Measurements from ENCODE around the gene DRD4.
"Not testable (repeated sequence)": the region's sequence is repeated elsewhere in the genome, so short reads cannot be mapped to it uniquely, and the experiment has no call there.

The DRD4 gene

DNA sequence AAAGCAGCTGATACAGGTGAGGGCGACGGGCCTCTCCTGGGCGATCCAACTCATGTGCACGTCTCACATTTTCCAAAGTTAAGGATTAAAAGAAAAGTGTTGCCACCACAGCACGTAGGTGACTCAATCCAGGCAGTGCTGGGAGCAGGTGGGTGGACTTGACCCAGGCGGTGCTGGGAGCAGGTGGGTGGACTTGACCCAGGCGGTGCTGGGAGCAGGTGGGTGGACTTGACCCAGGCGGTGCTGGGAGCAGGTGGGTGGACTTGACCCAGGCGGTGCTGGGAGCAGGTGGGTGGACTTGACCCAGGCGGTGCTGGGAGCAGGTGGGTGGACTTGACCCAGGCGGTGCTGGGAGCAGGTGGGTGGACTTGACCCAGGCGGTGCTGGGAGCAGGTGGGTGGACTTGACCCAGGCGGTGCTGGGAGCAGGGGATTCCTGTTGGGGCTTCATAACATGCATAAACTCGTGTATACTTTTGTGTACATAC is 10.6 kb downstream of the DRD4 start:
- DNase-seq, result not testable (repeated sequence)

DNA sequence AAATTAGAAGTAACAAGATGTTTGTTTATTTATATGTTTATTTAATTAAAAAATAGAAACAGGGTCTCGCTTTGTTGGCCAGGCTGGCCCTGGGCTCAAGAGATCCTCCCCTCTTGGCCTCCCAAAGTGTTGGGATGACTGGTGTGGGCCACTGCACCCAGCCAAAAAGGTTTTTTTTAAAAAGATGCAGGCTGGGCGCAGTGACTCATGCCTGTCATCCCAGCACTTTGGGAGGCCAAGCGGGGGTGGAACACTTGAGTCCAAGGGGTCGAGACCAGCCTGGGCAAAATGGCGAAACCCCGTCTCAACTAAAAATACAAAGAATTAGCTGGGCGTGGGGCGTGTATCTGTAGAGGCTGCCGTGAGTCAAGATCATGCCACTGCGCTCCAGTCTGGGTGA is 13.4 kb downstream of the DRD4 start:
- no peak for DNase-seq

DNA sequence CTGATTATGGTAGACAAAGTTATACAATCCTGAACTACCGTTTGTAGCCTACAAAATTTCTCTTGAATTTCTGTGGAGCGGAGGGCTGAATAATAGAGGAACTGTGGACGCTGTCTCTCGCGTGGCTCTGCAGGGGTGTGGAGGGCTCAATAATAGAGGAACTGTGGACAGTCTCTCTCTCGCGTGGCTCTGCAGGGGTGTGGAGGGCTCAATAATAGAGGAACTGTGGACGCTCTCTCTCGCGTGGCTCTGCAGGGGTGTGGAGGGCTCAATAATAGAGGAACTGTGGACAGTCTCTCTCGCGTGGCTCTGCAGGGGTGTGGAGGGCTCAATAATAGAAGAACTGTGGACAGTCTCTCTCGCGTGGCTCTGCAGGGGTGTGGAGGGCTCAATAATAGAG is 16.1 kb downstream of the DRD4 start:
- not testable (repeated sequence) for DNase-seq

DNA sequence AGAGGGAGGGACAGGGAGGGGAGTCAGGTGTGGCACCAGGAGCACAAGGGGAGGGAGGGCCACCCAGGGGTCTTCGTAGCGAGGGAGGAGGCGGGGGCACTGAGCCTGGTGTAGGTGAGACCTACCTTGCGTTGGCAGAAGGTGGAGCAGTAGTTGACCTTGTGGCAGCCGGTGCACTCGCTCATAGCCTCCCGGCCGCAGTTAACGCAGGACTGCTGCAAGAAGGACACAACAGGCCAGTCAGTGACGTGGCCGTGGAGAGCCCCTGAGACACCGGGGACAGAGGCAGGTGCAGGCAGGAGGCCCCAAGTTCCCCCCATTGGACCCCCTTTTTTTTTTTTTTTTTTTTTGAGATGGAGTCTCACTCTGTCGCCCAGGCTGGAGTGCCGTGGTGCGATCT is 16.8 kb downstream of the DRD4 start:
- no peak for DNase-seq

DNA sequence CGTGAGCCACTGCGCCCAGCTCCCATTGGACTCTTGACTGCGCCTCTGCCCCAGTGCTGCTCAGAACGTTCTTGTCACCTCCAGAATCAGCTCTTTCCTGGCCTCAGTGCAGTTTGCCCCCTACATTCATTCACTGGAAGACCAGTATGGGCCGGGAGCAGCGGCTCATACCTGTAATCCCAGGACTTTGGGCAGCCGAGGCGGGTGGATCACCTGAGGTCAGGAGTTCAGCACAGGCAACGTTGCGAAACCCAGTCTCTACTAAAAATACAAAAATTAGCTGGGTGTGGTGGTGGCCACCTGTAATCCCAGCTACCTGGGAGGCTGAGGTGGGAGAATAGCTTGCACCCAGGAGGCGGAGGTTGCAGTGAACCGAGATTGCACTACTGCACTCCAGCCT is 17.4 kb downstream of the DRD4 start:
- not testable (repeated sequence) for DNase-seq

DNA sequence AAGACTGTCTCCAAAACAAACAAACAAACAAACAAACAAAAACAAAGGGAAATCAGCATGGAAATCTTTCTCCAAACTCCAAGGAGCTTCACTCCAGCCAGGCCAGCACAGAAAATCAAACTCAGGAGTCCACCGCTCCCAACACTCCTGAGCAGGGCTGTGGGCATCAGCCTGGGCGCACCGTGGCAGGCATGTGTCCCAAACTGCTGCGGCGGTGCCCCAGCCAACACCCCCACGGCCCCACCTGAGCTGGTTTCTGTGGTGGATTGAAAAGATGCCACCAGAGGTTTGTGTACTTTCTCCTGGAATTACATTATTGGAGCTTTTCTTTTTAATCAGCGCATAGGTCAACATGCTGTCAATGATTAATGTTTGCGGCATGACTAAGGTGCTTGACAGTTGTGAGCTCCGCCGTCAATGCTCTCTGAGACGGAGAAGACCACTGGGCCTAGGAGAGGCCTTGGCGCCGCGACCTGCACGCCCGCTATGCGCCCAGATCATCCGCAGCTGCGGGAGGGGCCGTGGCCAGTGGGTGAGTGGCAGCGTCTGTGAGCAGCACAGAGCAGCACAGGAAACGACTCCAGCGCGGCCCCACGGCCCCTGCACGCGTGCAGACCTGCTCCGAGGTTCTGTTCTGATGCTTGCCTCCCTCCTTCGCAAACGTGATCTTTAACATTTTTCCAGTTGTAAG is 18.1 kb downstream of the DRD4 start:
- DNase-seq, result no peak

DNA sequence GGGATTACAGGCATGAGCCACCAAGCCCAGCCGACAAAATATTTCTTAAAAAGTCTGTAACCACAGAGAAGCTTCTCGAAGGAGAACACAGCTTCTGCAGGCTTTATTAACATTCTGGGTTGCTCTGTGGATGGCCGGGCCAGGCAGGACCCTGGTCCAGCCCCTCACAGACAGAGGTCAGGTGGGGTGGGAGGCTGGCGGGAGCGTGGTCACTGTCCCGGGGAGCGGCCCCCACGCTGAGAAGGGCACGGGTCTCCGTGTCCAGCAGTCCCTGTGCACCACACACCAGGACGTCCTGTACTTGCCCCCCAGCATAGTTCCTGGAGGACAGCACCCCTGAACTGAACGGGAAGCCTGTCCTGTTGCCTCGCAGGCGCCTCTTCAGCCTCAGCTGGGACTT is 19.4 kb downstream of the DRD4 start:
- no peak for DNase-seq

DNA sequence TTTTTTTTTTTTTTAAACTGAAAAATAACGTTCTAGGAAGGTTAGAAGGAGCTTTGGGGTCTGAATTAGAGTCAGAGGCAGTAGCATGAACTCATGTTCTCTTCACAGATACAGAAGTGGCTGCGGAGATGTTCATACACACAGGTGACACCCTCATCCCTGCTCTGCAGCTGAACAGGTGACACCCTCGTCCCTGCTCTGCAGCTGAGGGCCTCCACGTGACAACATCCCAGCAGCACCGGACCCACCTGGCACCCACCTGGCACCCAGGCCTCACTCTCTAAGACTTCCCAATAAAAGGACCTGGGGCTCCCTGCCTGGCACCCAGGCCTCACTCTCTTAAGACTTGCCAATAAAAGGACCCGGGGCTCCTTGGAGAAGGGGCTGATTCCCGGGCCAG is 19.8 kb downstream of the DRD4 start:
- DNase-seq, result no peak

DNA sequence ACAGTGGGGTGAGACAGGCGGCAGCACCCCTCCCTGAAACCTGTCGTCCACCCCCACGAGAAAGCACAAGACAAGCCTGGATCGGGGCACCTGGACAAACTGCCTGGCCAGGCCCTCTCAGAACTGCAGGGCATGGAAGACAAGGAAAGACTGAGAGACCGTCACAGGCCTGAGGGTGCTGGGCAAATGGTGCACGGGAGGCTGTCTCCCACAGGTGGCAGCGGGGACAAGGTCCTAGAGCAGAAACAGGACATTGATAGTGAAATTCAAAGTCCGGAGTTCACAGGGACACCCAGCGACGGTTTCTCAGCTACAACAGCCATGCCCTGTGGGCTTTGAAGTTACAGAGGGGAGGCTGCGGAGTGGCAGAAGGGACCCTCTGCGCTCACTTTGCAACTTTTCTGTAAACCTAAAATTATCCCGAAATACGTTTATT is 20.6 kb downstream of the DRD4 start:
- DNase-seq, result no peak

DNA sequence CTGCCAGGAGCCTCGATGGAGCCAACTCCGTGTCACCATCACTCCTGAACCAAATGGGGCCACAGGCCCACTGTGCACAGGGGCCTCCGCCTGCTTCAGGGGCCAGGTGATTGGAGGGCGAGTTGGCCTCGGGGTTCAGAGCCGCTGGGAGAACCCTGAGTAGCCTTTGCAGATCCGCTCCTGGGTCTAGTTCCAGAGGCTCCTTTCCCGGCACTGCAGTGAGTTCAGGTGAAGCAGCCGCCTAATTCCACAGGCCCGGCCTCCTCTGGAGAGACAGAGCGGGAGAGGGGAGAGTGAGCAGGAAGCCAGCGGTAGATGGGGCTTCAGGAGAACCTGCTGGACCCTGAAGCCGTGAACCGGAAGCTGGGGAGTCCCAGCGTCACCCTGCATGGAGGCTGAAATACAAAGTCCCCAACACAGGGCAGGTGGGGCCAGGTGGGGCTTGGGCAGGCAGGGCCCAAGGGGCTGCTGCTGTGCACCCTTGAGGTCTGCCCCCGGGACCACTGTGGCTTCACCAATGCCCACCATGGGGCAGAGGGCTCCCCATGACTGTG is 22.5 kb downstream of the DRD4 start:
- no peak for DNase-seq

DNA sequence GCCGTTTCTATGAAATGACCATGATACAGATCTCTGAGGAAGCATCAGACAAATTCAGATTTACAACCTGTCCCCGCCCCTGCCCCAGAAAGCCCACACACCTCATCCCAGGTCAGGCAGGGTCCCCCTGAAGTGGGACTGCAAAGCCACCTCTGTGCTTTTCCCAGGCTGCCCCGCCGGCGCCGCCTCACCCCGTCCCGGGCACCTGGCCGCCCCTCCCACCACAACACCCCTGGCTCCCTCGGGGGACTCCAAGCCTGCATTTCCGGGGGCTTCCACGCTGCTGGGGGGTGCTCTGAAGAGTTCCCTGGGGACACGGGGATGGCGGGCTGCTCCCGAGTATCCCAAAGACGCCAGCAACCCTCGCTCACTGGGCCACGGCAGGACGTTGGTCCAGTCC is 23.2 kb downstream of the DRD4 start:
- DNase-seq, result no peak

DNA sequence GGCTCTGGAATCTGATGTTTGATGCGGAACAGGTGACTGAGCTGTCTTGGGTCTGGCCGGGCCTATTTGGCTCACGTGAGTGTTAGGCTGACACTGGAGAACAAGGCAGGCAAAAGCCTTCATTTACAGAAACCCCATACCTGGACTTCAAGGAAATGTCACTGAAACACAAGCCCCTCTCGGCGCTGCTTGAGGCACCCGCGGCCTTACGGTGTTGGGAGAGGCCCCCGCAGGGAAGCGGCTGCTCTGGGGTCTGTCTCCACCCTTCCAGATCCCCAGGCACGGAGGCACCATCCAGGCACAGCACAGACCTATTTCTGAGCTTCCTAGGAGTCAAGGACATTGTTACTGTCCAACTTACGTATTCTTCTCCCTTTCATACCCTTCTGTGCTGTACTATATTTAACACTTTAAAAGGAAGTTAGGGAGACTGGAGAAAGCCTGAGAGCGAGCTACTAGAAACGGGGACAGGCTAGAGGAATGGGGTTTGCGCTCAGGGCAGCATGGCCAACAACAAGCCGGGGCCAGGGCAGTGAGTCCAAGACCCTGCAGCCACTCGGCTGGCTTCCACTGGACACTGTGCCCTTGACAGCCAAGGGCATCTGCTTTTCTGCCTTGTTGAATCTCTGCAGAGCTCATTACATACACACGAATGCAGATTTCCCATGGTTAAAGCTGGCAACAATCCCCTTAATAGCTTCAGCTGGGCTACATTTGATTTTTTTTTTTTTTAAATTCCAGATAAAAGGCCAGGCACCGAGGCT is 23.8 kb downstream of the DRD4 start:
- DNase-seq, result no peak

DNA sequence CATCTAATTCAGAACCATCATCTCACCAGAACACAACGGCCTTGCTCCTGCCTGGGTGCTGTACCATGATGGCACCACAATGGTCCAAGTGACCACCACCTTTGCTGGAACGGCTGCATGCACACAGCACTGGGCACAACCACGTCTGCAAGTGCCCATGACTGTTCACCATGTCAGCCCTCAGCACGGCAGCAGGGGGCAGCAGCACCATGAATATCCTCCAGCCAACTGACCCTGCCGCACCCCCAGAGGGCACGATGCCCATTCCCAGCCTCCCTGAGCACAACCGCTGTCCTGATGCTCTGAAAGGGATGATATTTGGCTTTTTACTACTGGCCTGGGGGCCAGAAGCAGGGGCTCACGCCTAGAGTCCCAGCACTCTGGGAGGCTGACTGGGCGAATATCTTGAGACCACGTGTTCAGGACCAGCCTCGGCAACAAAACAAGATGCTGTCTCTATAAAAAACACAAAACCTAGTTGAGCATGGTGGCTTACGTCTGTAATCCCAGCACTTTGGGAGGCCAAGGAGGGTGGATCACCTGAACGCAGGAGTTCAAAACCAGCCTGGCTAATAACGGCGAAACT is 25.7 kb downstream of the DRD4 start:
- DNase-seq, result no peak

DNA sequence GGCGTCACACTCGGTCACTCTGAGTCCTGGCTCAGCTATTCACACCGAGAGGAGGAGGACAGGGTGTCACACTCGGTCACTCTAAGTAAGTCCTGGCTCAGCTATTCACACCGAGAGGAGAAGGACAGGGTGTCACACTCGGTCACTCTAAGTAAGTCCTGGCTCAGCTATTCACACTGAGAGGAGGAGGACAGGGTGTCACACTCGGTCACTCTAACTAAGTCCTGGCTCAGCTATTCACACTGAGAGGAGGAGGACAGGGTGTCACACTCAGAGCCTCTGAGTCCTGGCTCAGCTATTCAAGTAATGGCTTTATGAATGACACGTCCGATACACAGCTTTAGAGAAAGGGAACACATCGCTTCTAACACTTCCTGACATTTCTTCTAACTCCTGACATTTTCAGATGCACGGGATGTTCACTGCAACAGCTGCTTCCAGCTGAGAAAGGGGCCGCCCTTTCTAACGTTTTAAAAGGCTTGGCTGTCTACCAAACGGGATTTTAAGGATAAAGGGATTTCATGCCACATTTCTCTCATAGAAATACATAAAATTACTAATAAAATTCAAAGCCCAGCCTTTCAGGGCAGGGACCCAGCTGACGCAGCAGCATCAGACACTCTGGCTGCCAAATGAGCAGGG is 28.1 kb downstream of the DRD4 start:
- no peak for DNase-seq

DNA sequence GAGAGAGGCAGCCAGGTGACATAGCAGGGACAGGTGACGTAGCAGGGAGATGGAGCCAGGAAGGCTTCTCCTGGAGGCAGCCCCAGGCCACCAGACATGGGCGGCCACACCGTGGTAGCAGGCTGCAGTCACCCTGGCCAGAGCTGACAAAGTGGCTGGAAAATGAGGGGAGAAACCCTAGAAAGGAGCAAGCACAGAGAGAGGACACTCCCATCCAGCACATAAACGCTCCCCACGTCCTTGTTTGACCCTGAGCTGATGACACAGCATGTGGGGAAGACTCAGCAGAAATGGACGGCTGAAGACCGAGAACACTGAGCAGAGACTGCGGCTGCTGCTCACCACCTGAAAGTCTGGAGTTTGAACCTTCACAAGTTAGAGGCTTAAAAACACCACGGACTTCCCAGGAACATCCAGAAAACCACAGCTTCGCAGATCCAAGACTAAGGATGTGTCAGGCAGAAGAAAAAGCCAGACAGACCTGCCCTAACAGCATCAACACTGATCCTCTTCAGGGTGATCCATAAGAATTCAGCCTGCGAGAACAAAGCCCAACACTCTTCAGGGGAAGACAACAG is 28.7 kb downstream of the DRD4 start:
- no peak for DNase-seq

DNA sequence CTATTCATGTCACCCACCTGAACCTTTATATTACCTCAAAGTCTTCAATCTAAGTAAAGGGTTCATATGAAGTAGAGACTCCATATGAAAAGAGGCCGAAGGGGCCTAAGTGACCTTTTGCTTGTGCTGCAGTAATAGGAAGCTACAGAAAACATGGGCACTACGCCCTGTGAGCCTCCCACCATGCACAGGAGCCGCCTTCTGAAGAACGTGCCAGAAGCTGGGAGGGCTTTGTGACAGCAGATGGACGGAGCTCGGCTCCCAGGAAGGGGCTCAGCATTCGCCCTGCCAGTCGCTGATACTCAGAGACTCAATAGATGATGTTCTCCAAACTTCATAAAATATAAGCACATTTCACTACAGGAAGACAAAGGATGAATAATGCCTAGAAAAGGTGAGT is 36.8 kb downstream of the DRD4 start:
- no peak for DNase-seq

DNA sequence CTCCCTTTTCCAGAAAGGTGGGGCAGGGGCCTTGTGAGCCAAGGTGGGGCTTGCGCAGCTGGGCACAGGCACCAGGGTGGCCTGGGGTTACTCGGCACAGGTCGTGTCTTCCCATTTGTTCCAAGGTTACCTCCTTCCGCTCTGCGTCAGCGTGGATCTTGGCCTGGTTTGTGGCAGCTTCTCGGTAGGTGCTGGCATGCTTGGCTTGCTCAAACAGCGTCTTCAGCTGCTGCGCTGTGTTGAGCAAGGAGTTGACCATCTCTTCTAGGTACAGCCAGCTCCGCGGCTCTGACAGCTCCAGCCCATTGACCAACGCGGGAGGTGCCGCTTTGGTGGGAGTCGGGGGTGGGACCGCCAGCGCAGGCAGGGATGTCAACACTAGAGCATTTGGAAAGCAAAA is 37.3 kb downstream of the DRD4 start:
- no peak for DNase-seq

DNA sequence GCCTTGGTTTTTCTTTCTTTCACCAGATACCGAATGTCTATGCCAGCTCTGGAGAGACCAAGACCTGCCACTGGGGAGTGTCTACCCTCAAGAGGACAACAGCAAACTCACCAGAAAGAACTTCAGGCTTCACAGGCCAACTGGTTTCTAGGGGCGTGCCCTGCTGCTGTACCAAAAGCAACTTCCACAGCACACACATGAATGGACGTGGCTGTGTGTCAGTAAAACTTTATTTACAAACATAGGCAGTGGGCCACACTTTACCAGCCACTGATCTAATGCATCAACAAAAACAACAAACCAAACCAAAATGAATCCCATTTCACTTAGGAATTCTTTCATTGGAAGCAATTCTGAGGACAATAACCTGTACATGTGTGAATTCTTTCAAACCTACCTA is 41.2 kb downstream of the DRD4 start:
- DNase-seq, result no peak

DNA sequence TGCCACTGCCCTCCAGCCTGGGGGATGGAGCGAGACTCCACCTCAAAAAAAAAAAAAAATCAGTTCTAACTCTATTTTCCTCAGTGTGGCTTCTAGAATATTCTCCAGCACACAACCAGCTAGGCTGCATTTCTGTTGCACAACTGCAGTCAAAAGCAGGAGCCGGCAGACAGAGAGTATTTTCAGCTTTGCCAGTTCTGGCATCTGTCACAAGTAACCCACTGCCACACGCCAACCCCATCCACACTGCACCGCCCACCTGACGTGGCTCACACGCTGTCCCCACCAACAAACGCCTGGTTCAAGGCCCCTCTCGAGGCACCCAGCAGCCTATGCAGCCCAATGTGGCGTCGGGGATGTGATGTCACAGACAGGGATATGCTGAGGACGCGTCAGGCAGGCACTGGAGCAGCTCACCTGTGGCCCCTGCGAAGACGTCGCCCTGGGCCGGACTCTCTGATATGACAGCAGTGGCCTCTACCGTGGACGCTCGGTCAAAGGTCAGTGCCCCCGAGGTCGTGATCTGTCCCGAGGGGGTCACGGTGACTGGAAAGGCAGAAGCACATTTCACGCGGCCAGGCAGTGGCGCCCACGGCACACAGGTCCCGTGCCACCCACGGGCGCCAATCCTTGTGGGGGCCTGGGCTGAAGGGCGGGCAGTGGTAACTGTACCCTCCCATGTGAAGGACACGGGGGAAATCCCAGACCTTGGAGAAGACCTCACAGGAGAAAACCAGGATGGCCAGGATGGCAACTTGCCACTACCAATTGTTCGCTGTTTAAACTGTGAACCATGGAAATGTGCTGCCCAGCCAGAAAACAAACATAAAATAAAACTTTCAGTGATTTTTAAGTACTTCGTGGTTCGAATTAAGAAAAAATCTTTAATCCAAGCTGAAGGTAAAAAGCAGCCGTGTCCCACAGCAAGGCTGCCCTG is 42.5 kb downstream of the DRD4 start:
- no peak for DNase-seq

DNA sequence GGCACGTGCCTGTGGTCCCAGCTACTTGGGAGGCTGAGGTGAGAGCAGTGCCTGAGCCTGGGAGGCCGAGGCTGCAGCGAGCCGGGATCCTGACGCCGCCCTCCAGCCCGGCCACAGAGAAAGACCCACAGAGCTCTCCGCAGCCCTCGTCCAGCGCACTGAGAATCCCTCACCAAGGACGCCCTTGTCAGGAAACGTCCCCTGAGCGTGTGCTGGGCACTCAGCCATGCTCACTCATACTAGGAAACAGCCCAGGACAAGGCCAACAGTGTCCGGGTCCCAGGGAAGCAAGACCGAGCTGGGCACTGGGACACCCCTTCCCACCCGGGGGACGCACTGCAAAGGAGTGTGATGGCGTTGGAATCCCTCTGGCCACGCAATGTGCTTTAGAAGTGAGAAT is 43.4 kb downstream of the DRD4 start:
- DNase-seq, result no peak

DNA sequence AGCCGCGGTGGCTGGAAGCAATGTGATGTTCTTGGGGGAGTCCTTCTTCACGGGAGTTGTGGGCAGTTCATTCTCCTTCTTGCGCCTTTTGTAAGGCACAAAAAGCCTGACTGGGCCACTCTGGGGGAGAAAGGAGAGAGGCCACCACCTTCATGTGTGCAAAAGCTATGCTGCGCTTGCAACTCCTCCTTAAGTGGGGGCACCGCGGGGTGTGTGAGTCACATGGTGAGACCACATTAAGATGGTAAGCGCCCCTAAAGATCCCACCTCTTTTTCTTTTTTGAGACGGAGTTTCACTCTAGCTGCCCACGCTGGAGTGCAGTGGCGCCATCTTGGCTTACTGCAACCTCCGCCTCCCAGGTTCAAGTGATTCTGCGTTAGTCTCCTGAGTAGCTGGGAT is 43.9 kb downstream of the DRD4 start:
- no peak for DNase-seq

All from T1000 (cell line).